Measurements from ENCODE around the gene ZP1. TPM values are rescaled to one million over a fixed set of nuclear protein-coding genes. Genes with fewer than 3 reads are reported as not detected.

ZP1 gene
- total and polyA plus RNA-seq, 4 donors = not detected

DNA sequence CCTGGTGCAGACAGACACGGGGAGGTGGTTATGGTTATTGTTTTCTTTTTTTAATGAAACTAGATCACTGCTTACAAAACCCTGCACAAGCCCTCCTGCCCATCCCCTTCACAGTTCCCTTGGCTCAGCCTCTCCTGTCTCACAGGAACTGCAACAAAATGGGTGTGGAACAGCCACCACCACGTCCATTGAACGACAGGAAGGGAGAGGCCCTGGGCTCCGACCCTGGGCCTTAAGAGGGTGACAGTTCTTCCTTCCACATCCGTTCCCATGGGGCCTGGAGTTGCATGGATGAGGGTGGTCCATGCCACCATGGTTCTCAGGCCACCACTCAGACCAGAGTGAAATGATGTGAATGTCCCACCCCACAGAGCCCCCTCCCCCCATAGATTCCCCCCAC is 23.4 kb downstream of the ZP1 start:
- no peak for DNase-seq (ENCODE audit: low spot score)
- Histone ChIP-seq H3K4me3 (ENCODE audit: low read depth in 1 of 3, low read length in 3 of 3) (no peak overlapping the region), H3K9me3 (ENCODE audit: control insufficient read depth in 4 of 4, low read length in 3 of 4) (no peaks in the 10 kb centered on the region), H3K36me3 (ENCODE audit: control insufficient read depth in 4 of 4, insufficient read depth in 3 of 4, low read depth in 1 of 4, low read length in 3 of 4) (peaks cover 2 to 48% (median 24%) of the 10 kb centered on the region in 4 donors), H3K27me3 (ENCODE audit: control insufficient read depth in 4 of 4, insufficient read depth in 4 of 4, low read length in 3 of 4) (no peaks in the 10 kb centered on the region), H3K4me1 (ENCODE audit: control insufficient read depth in 4 of 4, insufficient read depth in 4 of 4, low read length in 3 of 4) (peaks cover 0 to 7% (median 0%) of the 10 kb centered on the region in 4 donors), H3K9ac (ENCODE audit: low read depth in 1 of 2, low read length in 2 of 2) (no peak overlapping the region), H3K27ac (ENCODE audit: low read depth in 1 of 2, low read length in 2 of 2) (no peak overlapping the region)
- no peak for TF ChIP-seq RAD21 (IDR thresholded peaks at IDR 0.05)
- no peak for TF ChIP-seq YY1 (IDR thresholded peaks at IDR 0.05)
- no peak for TF ChIP-seq RXRA (IDR thresholded peaks at IDR 0.05)
- TF ChIP-seq ATF3 (IDR thresholded peaks at IDR 0.05) = no peak
- TF ChIP-seq, protein P1, sequence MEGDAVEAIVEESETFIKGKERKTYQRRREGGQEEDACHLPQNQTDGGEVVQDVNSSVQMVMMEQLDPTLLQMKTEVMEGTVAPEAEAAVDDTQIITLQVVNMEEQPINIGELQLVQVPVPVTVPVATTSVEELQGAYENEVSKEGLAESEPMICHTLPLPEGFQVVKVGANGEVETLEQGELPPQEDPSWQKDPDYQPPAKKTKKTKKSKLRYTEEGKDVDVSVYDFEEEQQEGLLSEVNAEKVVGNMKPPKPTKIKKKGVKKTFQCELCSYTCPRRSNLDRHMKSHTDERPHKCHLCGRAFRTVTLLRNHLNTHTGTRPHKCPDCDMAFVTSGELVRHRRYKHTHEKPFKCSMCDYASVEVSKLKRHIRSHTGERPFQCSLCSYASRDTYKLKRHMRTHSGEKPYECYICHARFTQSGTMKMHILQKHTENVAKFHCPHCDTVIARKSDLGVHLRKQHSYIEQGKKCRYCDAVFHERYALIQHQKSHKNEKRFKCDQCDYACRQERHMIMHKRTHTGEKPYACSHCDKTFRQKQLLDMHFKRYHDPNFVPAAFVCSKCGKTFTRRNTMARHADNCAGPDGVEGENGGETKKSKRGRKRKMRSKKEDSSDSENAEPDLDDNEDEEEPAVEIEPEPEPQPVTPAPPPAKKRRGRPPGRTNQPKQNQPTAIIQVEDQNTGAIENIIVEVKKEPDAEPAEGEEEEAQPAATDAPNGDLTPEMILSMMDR (IDR thresholded peaks at IDR 0.05; ENCODE audit: low read depth, low read length, missing input control) = no peak
- no peak for TF ChIP-seq NR2F2 (IDR thresholded peaks at IDR 0.05)
- no peak for TF ChIP-seq TAF1 (conservative IDR thresholded peaks at IDR 0.05)
- TF ChIP-seq, protein P2, sequence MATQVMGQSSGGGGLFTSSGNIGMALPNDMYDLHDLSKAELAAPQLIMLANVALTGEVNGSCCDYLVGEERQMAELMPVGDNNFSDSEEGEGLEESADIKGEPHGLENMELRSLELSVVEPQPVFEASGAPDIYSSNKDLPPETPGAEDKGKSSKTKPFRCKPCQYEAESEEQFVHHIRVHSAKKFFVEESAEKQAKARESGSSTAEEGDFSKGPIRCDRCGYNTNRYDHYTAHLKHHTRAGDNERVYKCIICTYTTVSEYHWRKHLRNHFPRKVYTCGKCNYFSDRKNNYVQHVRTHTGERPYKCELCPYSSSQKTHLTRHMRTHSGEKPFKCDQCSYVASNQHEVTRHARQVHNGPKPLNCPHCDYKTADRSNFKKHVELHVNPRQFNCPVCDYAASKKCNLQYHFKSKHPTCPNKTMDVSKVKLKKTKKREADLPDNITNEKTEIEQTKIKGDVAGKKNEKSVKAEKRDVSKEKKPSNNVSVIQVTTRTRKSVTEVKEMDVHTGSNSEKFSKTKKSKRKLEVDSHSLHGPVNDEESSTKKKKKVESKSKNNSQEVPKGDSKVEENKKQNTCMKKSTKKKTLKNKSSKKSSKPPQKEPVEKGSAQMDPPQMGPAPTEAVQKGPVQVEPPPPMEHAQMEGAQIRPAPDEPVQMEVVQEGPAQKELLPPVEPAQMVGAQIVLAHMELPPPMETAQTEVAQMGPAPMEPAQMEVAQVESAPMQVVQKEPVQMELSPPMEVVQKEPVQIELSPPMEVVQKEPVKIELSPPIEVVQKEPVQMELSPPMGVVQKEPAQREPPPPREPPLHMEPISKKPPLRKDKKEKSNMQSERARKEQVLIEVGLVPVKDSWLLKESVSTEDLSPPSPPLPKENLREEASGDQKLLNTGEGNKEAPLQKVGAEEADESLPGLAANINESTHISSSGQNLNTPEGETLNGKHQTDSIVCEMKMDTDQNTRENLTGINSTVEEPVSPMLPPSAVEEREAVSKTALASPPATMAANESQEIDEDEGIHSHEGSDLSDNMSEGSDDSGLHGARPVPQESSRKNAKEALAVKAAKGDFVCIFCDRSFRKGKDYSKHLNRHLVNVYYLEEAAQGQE (IDR thresholded peaks at IDR 0.05) = no peak
- no peak for TF ChIP-seq FOXA1 (IDR thresholded peaks at IDR 0.05)
- TF ChIP-seq JUND (IDR thresholded peaks at IDR 0.05) = no peak
- no peak for TF ChIP-seq ZBTB33 (IDR thresholded peaks at IDR 0.05)
- TF ChIP-seq, protein P3, sequence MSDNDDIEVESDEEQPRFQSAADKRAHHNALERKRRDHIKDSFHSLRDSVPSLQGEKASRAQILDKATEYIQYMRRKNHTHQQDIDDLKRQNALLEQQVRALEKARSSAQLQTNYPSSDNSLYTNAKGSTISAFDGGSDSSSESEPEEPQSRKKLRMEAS (IDR thresholded peaks at IDR 0.05) = no peak
- no peak for TF ChIP-seq GABPA (IDR thresholded peaks at IDR 0.05 in 1 of 2, conservative IDR thresholded peaks at IDR 0.05 in 1 of 2)
- TF ChIP-seq HNF4G (IDR thresholded peaks at IDR 0.05) = no peak
- no peak for TF ChIP-seq FOXA2 (IDR thresholded peaks at IDR 0.05)
- no peak for TF ChIP-seq EGR1 (IDR thresholded peaks at IDR 0.05; ENCODE audit: low read depth in 2 of 2)
- no peak for TF ChIP-seq SP1 (IDR thresholded peaks at IDR 0.05)
- 68% methylated on average over 5 of the region's 5 CpGs for WGBS

Measured in liver (tissue), 9 donors.